CD4-positive, alpha-beta T cell (primary cell): ENCODE data around the gene PPP6C. TPM values are rescaled to one million over a fixed set of nuclear protein-coding genes. Genes with fewer than 3 reads are reported as not detected.
"Not testable (repeated sequence)": the region's sequence is repeated elsewhere in the genome, so short reads cannot be mapped to it uniquely, and the experiment has no call there.

Experiments used
- ATAC-seq: fragments of 200-7000 bp; cut with Tn5 transposase; one replicate; pipeline ENCODE4 v1.10.0; 2022; ENCODE audit warnings: mild to moderate bottlenecking; ENCODE audit not compliant: poor library complexity
- CTCF ChIA-PET: fragments of 350-600 bp; sonication (Branson Sonifier 250); formaldehyde crosslinking; loops from one replicate; lab custom pipeline; 2021; ENCODE audit warnings: antibody characterized with exemption, inconsistent platforms; lab: Charles Lee
- POLR2A ChIA-PET: fragments of 350-600 bp; sonication (Branson Sonifier 250); formaldehyde crosslinking; loops from one replicate; lab custom pipeline; 2021; ENCODE audit warnings: antibody characterized with exemption, inconsistent platforms; lab: Charles Lee
- DNase-seq, 14 experiments: peaks; one replicate each; pipeline ENCODE4 v3.0.0-alpha.2; 2013 to 2020; ENCODE audit warnings: mixed read lengths in 2 of 14
- H3K27ac ChIP-seq, 2 donors: one replicate each; pipeline versions ENCODE4 v1.5.1 to v1.7.0; 2013; ENCODE audit warnings: low read length in 2 of 2, low read depth in 1 of 2, mild to moderate bottlenecking in 1 of 2
- H3K27me3 ChIP-seq, 2 experiments: 1 replicate in 1 of 2; 2 replicates in 1 of 2; pipeline versions ENCODE4 v1.6.1 to v1.7.0; 2013; ENCODE audit warnings: low read length in 2 of 2, control low read depth in 1 of 2, mild to moderate bottlenecking in 1 of 2, moderate library complexity in 1 of 2; ENCODE audit not compliant: insufficient read depth in 2 of 2, control insufficient read depth in 1 of 2
- H3K36me3 ChIP-seq: one replicate; pipeline ENCODE4 v1.6.1; 2013; ENCODE audit warnings: low read length, control low read depth; ENCODE audit not compliant: insufficient read depth
- H3K4me1 ChIP-seq: one replicate; pipeline ENCODE4 v1.6.1; 2013; ENCODE audit warnings: low read length, control low read depth; ENCODE audit not compliant: insufficient read depth
- H3K4me3 ChIP-seq: one replicate; pipeline ENCODE4 v1.5.1; 2013; ENCODE audit warnings: mild to moderate bottlenecking, low read length, moderate library complexity
- H3K9me3 ChIP-seq, 2 experiments: 1 replicate in 1 of 2; 2 replicates in 1 of 2; pipeline versions ENCODE4 v1.6.1 to v1.7.0; 2013; ENCODE audit warnings: low read length in 2 of 2, mild to moderate bottlenecking in 2 of 2, control low read depth in 1 of 2, moderate library complexity in 1 of 2; ENCODE audit not compliant: control insufficient read depth in 1 of 2, insufficient read depth in 1 of 2
- H3K27ac Mint-ChIP-seq: one replicate; pipeline ENCODE4 v1.8.0; 2020; ENCODE audit warnings: mixed read lengths
- H3K27me3 Mint-ChIP-seq: one replicate; pipeline ENCODE4 v1.8.0; 2021; ENCODE audit warnings: mixed read lengths
- H3K36me3 Mint-ChIP-seq: one replicate; pipeline ENCODE4 v1.8.0; 2021; ENCODE audit warnings: low read depth, mixed read lengths
- H3K4me1 Mint-ChIP-seq: one replicate; pipeline ENCODE4 v1.8.0; 2021; ENCODE audit warnings: low read depth, mixed read lengths
- H3K4me3 Mint-ChIP-seq: one replicate; pipeline ENCODE4 v1.8.0; 2020; ENCODE audit warnings: mild to moderate bottlenecking, mixed read lengths
- H3K9me3 Mint-ChIP-seq: one replicate; pipeline ENCODE4 v1.8.0; 2020; ENCODE audit warnings: mixed read lengths
- intact Hi-C, 2 experiments: fragments of 100-400 bp; cut with DNase I in 1 of 2; cut with micrococcal nuclease in 1 of 2; formaldehyde crosslinking; loops; one replicate each; pipeline versions ENCODE4 v1.15.1 to v1.9.0; 2023 to 2025; cut with DNase I, micrococcal nuclease
- total RNA-seq, 174 experiments: library from RNA in 2 of 174; stranded (reverse) in 2 of 174; gene quantifications; one replicate each; pipeline ENCODE4 v1.2.3 and lab custom pipeline; 2021 to 2026
- TF ChIP-seq, protein P1 (sequence below): fragments of 200-600 bp; IDR thresholded peaks from one replicate; pipeline ENCODE4 v1.8.0; 2022; ENCODE audit warnings: antibody characterized with exemption, mild to moderate bottlenecking

PPP6C gene
- total RNA-seq, 2 experiments from 2014 or later, result 32.9 to 35.3 TPM

DNA sequence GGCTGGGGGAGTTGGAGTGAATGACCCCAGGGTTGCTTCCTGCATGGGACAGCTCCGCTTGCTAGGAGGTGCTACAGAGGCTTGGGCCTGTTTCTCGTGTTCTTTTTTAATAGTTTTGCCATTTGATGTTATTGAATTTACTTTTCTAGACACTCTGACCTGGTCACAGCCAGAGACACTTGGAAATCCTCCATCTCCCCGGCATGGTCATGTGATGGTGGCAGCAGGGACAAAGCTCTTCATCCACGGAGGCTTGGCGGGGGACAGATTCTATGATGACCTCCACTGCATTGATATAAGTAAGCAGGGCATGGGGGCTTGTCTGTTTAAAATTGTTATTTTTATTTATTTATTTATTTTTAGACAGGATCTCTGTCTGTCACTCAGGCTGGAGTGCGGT is 38.2 kb upstream of the PPP6C start:
- no peak overlapping the region for H3K4me3 ChIP-seq
- ChIA-PET CTCF (no interaction called here), POLR2A (interaction anchor here (1.1 kb wide), 1 partner anchor 13 kb away, joined by 8 read pairs; the partner anchor contains the start of gene HSPA5)
- no peaks in the 10 kb centered on the region for H3K9me3 ChIP-seq
- peaks cover 29% of the 10 kb centered on the region for H3K36me3 ChIP-seq
- ATAC-seq (no peak), DNase-seq (no peak)
- peaks cover 33% of the 10 kb centered on the region for H3K36me3 Mint-ChIP-seq
- H3K27ac ChIP-seq, result no peak overlapping the region
- intact Hi-C loops, result no loop called here
- no peaks in the 10 kb centered on the region for H3K27me3 Mint-ChIP-seq
- H3K9me3 Mint-ChIP-seq, result no peaks in the 10 kb centered on the region
- TF ChIP-seq, protein P1, sequence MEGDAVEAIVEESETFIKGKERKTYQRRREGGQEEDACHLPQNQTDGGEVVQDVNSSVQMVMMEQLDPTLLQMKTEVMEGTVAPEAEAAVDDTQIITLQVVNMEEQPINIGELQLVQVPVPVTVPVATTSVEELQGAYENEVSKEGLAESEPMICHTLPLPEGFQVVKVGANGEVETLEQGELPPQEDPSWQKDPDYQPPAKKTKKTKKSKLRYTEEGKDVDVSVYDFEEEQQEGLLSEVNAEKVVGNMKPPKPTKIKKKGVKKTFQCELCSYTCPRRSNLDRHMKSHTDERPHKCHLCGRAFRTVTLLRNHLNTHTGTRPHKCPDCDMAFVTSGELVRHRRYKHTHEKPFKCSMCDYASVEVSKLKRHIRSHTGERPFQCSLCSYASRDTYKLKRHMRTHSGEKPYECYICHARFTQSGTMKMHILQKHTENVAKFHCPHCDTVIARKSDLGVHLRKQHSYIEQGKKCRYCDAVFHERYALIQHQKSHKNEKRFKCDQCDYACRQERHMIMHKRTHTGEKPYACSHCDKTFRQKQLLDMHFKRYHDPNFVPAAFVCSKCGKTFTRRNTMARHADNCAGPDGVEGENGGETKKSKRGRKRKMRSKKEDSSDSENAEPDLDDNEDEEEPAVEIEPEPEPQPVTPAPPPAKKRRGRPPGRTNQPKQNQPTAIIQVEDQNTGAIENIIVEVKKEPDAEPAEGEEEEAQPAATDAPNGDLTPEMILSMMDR, result no peak
- H3K4me1 Mint-ChIP-seq, result no peaks in the 10 kb centered on the region
- H3K27me3 ChIP-seq, result no peaks in the 10 kb centered on the region
- H3K4me1 ChIP-seq, result no peaks in the 10 kb centered on the region
- no peak overlapping the region for H3K27ac Mint-ChIP-seq
- no peak overlapping the region for H3K4me3 Mint-ChIP-seq

DNA sequence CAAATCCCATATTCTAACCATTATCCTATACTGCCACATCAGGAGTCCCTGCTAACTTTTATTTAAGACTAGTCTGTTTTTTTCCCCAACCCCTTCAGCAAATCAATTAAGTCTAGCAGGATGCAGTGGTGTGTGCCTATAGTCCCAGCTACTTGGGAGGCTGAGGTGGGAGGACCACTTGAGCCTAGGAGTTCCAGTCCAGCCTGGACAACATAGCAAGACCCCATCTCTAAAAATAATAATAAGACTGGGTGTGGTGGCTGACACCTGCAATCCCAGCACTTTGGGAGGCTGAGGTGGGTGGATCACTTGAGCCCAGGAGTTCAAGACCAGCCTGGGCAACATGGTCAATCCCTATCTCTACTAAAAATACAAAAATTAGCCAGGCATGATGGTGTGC is 35.3 kb upstream of the PPP6C start:
- H3K27ac ChIP-seq, H3K9me3 Mint-ChIP-seq, H3K4me3 ChIP-seq, POLR2A ChIA-PET, H3K4me1 Mint-ChIP-seq, H3K4me3 Mint-ChIP-seq, H3K27me3 Mint-ChIP-seq, DNase-seq, intact Hi-C loops, H3K27ac Mint-ChIP-seq, ATAC-seq, H3K27me3 ChIP-seq, H3K9me3 ChIP-seq, H3K4me1 ChIP-seq, CTCF ChIA-PET: not testable (repeated sequence)
- H3K36me3 Mint-ChIP-seq, result peaks cover 43% of the 10 kb centered on the region
- peaks cover 37% of the 10 kb centered on the region for H3K36me3 ChIP-seq

DNA sequence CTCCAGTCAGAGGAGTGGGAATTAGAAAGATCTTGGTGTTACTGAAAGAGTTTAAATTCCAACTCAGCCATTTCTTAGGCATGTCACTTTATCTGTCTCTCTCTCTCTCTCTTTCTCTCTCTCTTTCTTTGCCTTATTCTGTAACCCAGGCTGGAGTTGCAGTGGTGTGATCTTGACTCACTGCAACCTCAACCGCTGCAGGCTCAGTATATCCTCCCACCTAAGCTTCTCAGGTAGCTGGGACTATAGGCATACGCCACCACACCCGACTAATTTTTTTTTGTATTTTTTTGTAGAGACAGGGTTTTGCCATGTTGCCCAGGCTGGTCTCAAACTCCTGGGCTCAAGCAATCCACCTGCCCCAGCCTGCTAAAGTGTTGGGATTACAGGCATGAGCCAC is 29.0 kb upstream of the PPP6C start:
- ATAC-seq (no peak), DNase-seq (no peak)
- TF ChIP-seq, protein P1, result no peak
- no peaks in the 10 kb centered on the region for H3K27me3 ChIP-seq
- CTCF ChIA-PET, result interaction anchor here (0.6 kb wide), 1 partner anchor 262 kb away, joined by 3 read pairs; no protein-coding TSS in a partner anchor
- H3K27ac ChIP-seq, result no peak overlapping the region
- peaks cover 37% of the 10 kb centered on the region for H3K36me3 ChIP-seq
- Mint-ChIP-seq H3K9me3 (no peaks in the 10 kb centered on the region), H3K4me1 (no peaks in the 10 kb centered on the region), H3K27ac (no peak overlapping the region), H3K36me3 (peaks cover 59% of the 10 kb centered on the region), H3K4me3 (no peak overlapping the region), H3K27me3 (no peaks in the 10 kb centered on the region)
- no peaks in the 10 kb centered on the region for H3K4me1 ChIP-seq
- no peak overlapping the region for H3K4me3 ChIP-seq
- intact Hi-C loops, result no loop called here
- POLR2A ChIA-PET, result interaction anchor here (1.7 kb wide), 1 partner anchor 22 kb away, joined by 7 read pairs; the partner anchor contains the start of gene HSPA5
- H3K9me3 ChIP-seq, result no peaks in the 10 kb centered on the region

DNA sequence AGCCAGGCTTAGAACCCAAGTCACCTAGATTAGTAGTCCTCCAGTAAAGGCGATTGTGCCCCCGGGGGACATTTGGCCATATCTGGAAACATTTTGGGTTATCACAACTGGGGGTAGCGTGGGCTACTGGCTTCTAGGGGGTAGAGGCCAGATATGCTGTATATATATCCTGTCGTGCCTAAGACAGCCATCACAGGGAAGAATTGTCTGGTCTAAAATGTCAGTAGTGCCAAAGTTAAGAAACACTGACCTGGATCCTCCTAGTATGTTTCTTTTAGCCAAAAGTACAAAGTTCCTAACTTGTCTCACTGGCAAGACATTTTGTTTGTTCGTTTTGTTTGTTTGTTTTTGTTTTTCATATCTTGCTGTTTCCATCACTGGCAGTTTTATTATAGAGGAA is 24.6 kb upstream of the PPP6C start:
- no peak overlapping the region for H3K27ac ChIP-seq
- no peaks in the 10 kb centered on the region for H3K27me3 ChIP-seq
- ChIA-PET POLR2A (no interaction called here), CTCF (no interaction called here)
- intact Hi-C loops, result no loop called here
- no peaks in the 10 kb centered on the region for H3K9me3 ChIP-seq
- Mint-ChIP-seq H3K4me1 (no peaks in the 10 kb centered on the region), H3K9me3 (no peaks in the 10 kb centered on the region), H3K36me3 (peaks cover 67% of the 10 kb centered on the region), H3K27ac (no peak overlapping the region), H3K27me3 (no peaks in the 10 kb centered on the region), H3K4me3 (no peak overlapping the region)
- DNase-seq (no peak), ATAC-seq (no peak)
- H3K36me3 ChIP-seq, result peaks cover 41% of the 10 kb centered on the region
- TF ChIP-seq, protein P1, result no peak
- H3K4me1 ChIP-seq, result no peaks in the 10 kb centered on the region
- H3K4me3 ChIP-seq, result no peak overlapping the region
